ENCODE measurements around the gene BLID. TPM values are rescaled to one million over a fixed set of nuclear protein-coding genes. Genes with fewer than 3 reads are reported as not detected.

BLID gene
- total and polyA plus RNA-seq, 2 of the 4 experiments (the other 2 are of a cell fraction): 0.24 to 30.8 TPM

- H3K79me1 ChIP-seq (ENCODE audit: low read depth in 1 of 2, low read length in 2 of 2): peaks cover 9 to 39% of the 10 kb centered on the region in 2 experiments; a peak in 3 of 4 replicates
- no peak overlapping the region for H3K4me3 ChIP-seq (ENCODE audit: insufficient read depth, low read depth, low read length)
- H2BK120ac ChIP-seq (ENCODE audit: low read depth, low read length): peak overlapping the region; percentile 88; the same call in 1 of the 2 replicates
- no peaks in the 10 kb centered on the region for H3K9me3 ChIP-seq (ENCODE audit: control insufficient read depth, insufficient read depth, low read length)
- H3K9me1 ChIP-seq (ENCODE audit: insufficient read depth, low read length): peaks cover 14% of the 10 kb centered on the region
- H2BK15ac ChIP-seq (ENCODE audit: low read depth, low read length): no peak overlapping the region
- POLR2A ChIA-PET (ENCODE audit: unreplicated experiment): interaction anchor here (0.5 to 0.6 kb wide), 2 partner anchors 38 to 677 kb away, joined by 3 to 15 read pairs; no protein-coding TSS in a partner anchor
- no peak overlapping the region for H2AK9ac ChIP-seq (replicated peaks; ENCODE audit: low read depth, low read length, poor library complexity)
- intact Hi-C loops (cut with micrococcal nuclease) (loop anchor here (2.0 kb wide), 1 partner anchor 63 kb away; no protein-coding TSS in a partner anchor), dilution Hi-C loops (cut with HindIII; ENCODE audit: low sequenced_read_pairs, unreplicated experiment) (no loop called here), in situ Hi-C loops (cut with MboI; ENCODE audit: low sequenced_read_pairs) (no loop called here)
- no peak for TF ChIP-seq MXI1 (IDR thresholded peaks at IDR 0.05; ENCODE audit: borderline replicate concordance, low read depth, low read length)
- TF ChIP-seq, protein P1, sequence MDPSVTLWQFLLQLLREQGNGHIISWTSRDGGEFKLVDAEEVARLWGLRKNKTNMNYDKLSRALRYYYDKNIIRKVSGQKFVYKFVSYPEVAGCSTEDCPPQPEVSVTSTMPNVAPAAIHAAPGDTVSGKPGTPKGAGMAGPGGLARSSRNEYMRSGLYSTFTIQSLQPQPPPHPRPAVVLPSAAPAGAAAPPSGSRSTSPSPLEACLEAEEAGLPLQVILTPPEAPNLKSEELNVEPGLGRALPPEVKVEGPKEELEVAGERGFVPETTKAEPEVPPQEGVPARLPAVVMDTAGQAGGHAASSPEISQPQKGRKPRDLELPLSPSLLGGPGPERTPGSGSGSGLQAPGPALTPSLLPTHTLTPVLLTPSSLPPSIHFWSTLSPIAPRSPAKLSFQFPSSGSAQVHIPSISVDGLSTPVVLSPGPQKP (IDR thresholded peaks at IDR 0.05; ENCODE audit: borderline replicate concordance, low read depth, low read length): no peak
- no peak for TF ChIP-seq MAZ (IDR thresholded peaks at IDR 0.05; ENCODE audit: borderline replicate concordance, low read depth, low read length)
- no peak for TF ChIP-seq CHD1 (IDR thresholded peaks at IDR 0.05; ENCODE audit: low read depth, low read length)
- no peak for TF ChIP-seq POLR2A (IDR thresholded peaks at IDR 0.05; ENCODE audit: low read depth, low read length)
- no peak for TF ChIP-seq MAFK (IDR thresholded peaks at IDR 0.05; ENCODE audit: low read depth, low read length)
- TF ChIP-seq CEBPB (IDR thresholded peaks at IDR 0.05; ENCODE audit: low read depth, low read length): no peak
- no peak for TF ChIP-seq RAD21 (IDR thresholded peaks at IDR 0.05; ENCODE audit: low read length)
- TF ChIP-seq SMC3 (IDR thresholded peaks at IDR 0.05; ENCODE audit: low read depth, low read length): no peak
- TF ChIP-seq, protein P2, sequence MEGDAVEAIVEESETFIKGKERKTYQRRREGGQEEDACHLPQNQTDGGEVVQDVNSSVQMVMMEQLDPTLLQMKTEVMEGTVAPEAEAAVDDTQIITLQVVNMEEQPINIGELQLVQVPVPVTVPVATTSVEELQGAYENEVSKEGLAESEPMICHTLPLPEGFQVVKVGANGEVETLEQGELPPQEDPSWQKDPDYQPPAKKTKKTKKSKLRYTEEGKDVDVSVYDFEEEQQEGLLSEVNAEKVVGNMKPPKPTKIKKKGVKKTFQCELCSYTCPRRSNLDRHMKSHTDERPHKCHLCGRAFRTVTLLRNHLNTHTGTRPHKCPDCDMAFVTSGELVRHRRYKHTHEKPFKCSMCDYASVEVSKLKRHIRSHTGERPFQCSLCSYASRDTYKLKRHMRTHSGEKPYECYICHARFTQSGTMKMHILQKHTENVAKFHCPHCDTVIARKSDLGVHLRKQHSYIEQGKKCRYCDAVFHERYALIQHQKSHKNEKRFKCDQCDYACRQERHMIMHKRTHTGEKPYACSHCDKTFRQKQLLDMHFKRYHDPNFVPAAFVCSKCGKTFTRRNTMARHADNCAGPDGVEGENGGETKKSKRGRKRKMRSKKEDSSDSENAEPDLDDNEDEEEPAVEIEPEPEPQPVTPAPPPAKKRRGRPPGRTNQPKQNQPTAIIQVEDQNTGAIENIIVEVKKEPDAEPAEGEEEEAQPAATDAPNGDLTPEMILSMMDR (conservative IDR thresholded peaks at IDR 0.05; ENCODE audit: low read depth, low read length): no peak
- no peak for TF ChIP-seq RFX5 (IDR thresholded peaks at IDR 0.05; ENCODE audit: low read depth, low read length)
- no peak for TF ChIP-seq BHLHE40 (IDR thresholded peaks at IDR 0.05; ENCODE audit: low read depth, low read length)
- H3K27ac ChIP-seq (ENCODE audit: insufficient read depth, low read length): peak overlapping the region; percentile 88
- H3K56ac ChIP-seq (ENCODE audit: extremely low read depth, insufficient read depth, low read length): peak overlapping the region; percentile 80; the same call in 1 of the 2 replicates
- BruUV-seq (replicated peaks): no TSS peak
- peaks cover 14% of the 10 kb centered on the region for H3K4me1 ChIP-seq (ENCODE audit: control insufficient read depth, insufficient read depth, low read length)
- H4K91ac ChIP-seq (ENCODE audit: insufficient read depth, low read depth, low read length): no peak overlapping the region; the same call in 1 of the 2 replicates
- H4K8ac ChIP-seq (ENCODE audit: low read depth in 2 of 2, low read length in 2 of 2): peak overlapping the region; percentile 68 to 89; a peak in 3 of 4 replicates
- DNase-seq (peak; percentile 67), ATAC-seq (ENCODE audit: low read depth) (no peak)
- H3K4ac ChIP-seq (ENCODE audit: low read depth, low read length): peak overlapping the region; percentile 91; the same call in 1 of the 2 replicates
- H3K27me3 ChIP-seq (ENCODE audit: control insufficient read depth, insufficient read depth, low read length): no peaks in the 10 kb centered on the region
- H2BK5ac ChIP-seq (ENCODE audit: low read depth, low read length, poor library complexity, severe bottlenecking): peak overlapping the region; percentile 92
- CTCF ChIA-PET: interaction anchor here (1.3 kb wide), 1 partner anchor 25 kb away, joined by 5 read pairs; no protein-coding TSS in a partner anchor
- H3K14ac ChIP-seq (replicated peaks; ENCODE audit: low read depth, low read length): no peak overlapping the region
- peaks cover 23% of the 10 kb centered on the region; the same call in 1 of the 2 replicates for H4K20me1 ChIP-seq (ENCODE audit: insufficient read depth, low read length)
- H4K5ac ChIP-seq (ENCODE audit: low read depth, low read length): no peak overlapping the region
- no CpG with 5 or more reads among the region's 1 CpG for WGBS, 2 experiments (ENCODE audit: extremely low coverage in 2 of 2, insufficient read length in 1 of 2)
- no peak overlapping the region for H3K18ac ChIP-seq (ENCODE audit: low read depth, low read length)
- peak overlapping the region; percentile 93; the same call in 1 of the 2 replicates for H3K23ac ChIP-seq (ENCODE audit: low read depth, low read length)
- H3K36me3 ChIP-seq (ENCODE audit: control insufficient read depth, insufficient read depth, low read length): peaks cover 23% of the 10 kb centered on the region
- H2AK5ac ChIP-seq (ENCODE audit: low read depth, low read length): no peak overlapping the region; the same call in 1 of the 2 replicates
- H2AFZ ChIP-seq (replicated peaks; ENCODE audit: low read length, poor library complexity): no peak overlapping the region
- H2BK20ac ChIP-seq (ENCODE audit: low read depth, low read length): no peak overlapping the region
- H3K9ac ChIP-seq (ENCODE audit: low read depth, low read length): no peak overlapping the region
- no peak overlapping the region for H3K4me2 ChIP-seq (ENCODE audit: low read depth, low read length)
Measured at GRCh38 chr11:122139595-122139866, 23.5 kb upstream of the BLID start.
